ENCODE results near the gene AZI2.
A peak's percentile ranks its signal among the peaks of the same experiment; 100 is the strongest.

Gene AZI2

DNA sequence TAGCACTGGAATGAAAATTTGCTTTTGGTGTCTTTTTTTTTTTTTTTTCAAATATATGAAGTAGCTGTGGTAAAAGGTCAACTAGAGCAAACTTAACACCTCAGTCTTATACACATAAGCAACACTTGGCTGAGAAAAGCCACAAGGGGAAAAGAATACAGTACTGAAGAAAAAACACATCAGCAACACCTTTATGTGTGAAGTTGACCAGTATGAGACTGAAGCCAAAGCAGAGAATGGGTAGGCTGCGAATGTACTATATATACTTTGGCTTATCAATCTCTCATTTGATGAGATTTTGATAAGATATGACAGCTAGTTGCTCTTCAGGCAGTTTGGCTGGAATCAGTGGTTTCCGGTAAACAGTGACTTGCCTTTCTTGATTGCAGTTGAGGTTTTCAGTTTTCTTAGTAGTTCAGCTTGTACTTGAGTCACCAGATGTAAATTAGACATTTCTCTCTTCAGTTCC lies 22.1 kb downstream of the AZI2 start:
- Histone ChIP-seq H3K9me3 (ENCODE audit: severe bottlenecking) (no peaks in the 10 kb centered on the region), H3K4me3 (ENCODE audit: severe bottlenecking) (no peak overlapping the region), H3K27ac (ENCODE audit: poor library complexity, severe bottlenecking) (no peak overlapping the region), H3K4me1 (ENCODE audit: insufficient read depth, poor library complexity, severe bottlenecking) (no peaks in the 10 kb centered on the region), H3K27me3 (ENCODE audit: insufficient read depth, poor library complexity, severe bottlenecking) (no peaks in the 10 kb centered on the region), H3K36me3 (ENCODE audit: low read depth) (peaks cover 87% of the 10 kb centered on the region)
- ATAC-seq (ENCODE audit: low read depth) (no peak), DNase-seq (ENCODE audit: low spot score) (no peak)
- TF ChIP-seq, protein P1, sequence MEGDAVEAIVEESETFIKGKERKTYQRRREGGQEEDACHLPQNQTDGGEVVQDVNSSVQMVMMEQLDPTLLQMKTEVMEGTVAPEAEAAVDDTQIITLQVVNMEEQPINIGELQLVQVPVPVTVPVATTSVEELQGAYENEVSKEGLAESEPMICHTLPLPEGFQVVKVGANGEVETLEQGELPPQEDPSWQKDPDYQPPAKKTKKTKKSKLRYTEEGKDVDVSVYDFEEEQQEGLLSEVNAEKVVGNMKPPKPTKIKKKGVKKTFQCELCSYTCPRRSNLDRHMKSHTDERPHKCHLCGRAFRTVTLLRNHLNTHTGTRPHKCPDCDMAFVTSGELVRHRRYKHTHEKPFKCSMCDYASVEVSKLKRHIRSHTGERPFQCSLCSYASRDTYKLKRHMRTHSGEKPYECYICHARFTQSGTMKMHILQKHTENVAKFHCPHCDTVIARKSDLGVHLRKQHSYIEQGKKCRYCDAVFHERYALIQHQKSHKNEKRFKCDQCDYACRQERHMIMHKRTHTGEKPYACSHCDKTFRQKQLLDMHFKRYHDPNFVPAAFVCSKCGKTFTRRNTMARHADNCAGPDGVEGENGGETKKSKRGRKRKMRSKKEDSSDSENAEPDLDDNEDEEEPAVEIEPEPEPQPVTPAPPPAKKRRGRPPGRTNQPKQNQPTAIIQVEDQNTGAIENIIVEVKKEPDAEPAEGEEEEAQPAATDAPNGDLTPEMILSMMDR (IDR thresholded peaks at IDR 0.05; ENCODE audit: poor library complexity, severe bottlenecking) = no peak

DNA sequence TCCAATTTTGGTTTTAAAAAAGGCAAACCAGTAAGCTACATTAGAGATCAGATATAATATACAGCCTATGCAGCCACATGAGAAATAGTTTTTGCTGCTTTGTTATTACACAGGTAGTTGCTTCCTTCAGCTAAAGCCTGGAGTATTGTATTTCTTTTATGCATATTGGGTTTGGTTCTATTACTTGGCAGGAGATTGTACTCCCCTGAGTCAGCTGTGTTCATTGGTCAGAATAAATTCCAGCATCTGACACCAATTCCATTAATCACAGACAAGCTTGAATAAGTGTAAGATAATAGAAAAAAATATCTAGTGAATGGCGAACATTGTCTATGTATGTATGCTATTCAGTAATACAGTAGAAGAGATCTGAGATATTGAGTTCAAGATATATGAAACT lies 26.2 kb downstream of the AZI2 start:
- peaks cover 55% of the 10 kb centered on the region for H3K36me3 ChIP-seq (ENCODE audit: low read depth)
- H3K4me3 ChIP-seq (ENCODE audit: severe bottlenecking) = no peak overlapping the region
- ATAC-seq (ENCODE audit: low read depth) = peak; percentile 67
- H3K4me1 ChIP-seq (ENCODE audit: insufficient read depth, poor library complexity, severe bottlenecking) = no peaks in the 10 kb centered on the region
- H3K9me3 ChIP-seq (ENCODE audit: severe bottlenecking) = no peaks in the 10 kb centered on the region
- no peak for DNase-seq (ENCODE audit: low spot score)
- no peak overlapping the region for H3K27ac ChIP-seq (ENCODE audit: poor library complexity, severe bottlenecking)
- TF ChIP-seq, protein P1 (IDR thresholded peaks at IDR 0.05; ENCODE audit: poor library complexity, severe bottlenecking) = no peak
- H3K27me3 ChIP-seq (ENCODE audit: insufficient read depth, poor library complexity, severe bottlenecking) = no peaks in the 10 kb centered on the region

DNA sequence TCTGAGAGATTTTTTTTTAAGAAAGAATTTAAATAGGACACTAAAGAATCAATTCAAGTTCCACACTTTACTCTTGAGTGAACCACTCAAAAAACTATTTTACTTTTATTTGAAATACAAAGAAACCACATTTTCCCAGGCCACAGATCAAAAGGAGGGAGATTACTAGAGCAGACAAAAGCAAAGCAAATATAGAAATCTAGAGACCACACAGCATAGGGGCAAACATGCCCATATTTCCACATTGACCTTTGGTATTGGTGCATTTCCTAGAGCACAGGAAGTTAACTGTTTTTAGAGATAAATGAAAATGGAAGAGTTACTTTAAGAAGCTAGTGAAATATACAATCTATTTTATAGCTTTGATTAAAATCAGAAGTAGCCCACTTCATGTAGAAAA lies 27.6 kb downstream of the AZI2 start:
- peaks cover 44% of the 10 kb centered on the region for H3K36me3 ChIP-seq (ENCODE audit: low read depth)
- H3K4me3 ChIP-seq (ENCODE audit: severe bottlenecking) = no peak overlapping the region
- no peak for ATAC-seq (ENCODE audit: low read depth)
- no peaks in the 10 kb centered on the region for H3K4me1 ChIP-seq (ENCODE audit: insufficient read depth, poor library complexity, severe bottlenecking)
- H3K27ac ChIP-seq (ENCODE audit: poor library complexity, severe bottlenecking) = no peak overlapping the region
- TF ChIP-seq, protein P1 (IDR thresholded peaks at IDR 0.05; ENCODE audit: poor library complexity, severe bottlenecking) = no peak
- H3K9me3 ChIP-seq (ENCODE audit: severe bottlenecking) = no peaks in the 10 kb centered on the region
- DNase-seq (ENCODE audit: low spot score) = no peak
- no peaks in the 10 kb centered on the region for H3K27me3 ChIP-seq (ENCODE audit: insufficient read depth, poor library complexity, severe bottlenecking)

DNA sequence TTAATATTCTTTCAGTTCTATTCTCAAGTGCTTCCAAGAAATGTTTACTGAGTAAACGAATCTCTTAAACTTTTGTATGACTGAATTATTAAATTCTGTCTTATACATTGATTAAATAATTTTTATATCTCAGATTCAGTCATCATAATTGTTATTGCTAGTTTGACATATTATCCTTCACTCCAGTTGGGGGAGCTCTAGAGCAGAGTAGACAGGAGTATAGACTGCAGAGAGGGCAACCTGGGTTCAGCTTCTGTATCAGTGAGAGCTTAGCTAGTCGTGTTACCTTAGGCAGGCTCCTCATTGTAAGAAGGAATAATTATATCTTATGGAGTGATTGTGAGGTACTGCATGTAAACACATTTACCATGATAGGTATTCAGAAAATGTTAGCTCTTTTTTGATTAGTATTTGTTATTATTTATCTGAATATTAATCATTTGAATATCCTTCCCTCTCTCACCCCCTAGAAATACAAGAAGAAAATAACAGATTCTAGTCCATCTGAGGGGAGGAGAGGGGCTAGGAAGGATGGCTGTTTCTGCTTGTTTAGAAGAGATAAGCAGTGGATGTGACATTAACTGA lies 31.1 kb downstream of the AZI2 start:
- H3K27ac ChIP-seq (ENCODE audit: poor library complexity, severe bottlenecking) = no peak overlapping the region
- TF ChIP-seq, protein P1 (IDR thresholded peaks at IDR 0.05; ENCODE audit: poor library complexity, severe bottlenecking) = peak; percentile 66
- ATAC-seq (ENCODE audit: low read depth) = peak; percentile 61
- no peaks in the 10 kb centered on the region for H3K9me3 ChIP-seq (ENCODE audit: severe bottlenecking)
- no peaks in the 10 kb centered on the region for H3K27me3 ChIP-seq (ENCODE audit: insufficient read depth, poor library complexity, severe bottlenecking)
- no peaks in the 10 kb centered on the region for H3K4me1 ChIP-seq (ENCODE audit: insufficient read depth, poor library complexity, severe bottlenecking)
- peaks cover 17% of the 10 kb centered on the region for H3K36me3 ChIP-seq (ENCODE audit: low read depth)
- no peak for DNase-seq (ENCODE audit: low spot score)
- H3K4me3 ChIP-seq (ENCODE audit: severe bottlenecking) = no peak overlapping the region

DNA sequence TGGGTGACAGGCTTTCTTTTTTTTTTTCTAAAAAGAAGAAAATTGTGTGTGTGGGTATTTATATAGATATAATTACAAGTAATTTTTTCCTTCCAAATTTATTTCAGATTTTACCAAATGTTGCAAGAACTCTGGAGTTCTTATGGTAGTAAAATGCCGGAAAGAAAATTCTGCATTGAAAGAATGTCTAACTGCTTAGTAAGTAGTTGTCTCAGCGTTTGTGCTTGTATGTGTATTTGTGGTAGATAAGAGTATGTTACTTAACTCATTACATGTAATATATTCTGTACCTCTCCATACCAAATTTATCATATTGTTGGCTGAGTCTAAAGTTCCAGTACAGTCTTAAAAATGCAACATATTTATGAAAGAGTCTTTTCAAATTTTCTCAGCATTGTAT lies 32.4 kb downstream of the AZI2 start:
- H3K4me3 ChIP-seq (ENCODE audit: severe bottlenecking) = no peak overlapping the region
- ATAC-seq (ENCODE audit: low read depth) (no peak), DNase-seq (ENCODE audit: low spot score) (no peak)
- peaks cover 8% of the 10 kb centered on the region for H3K36me3 ChIP-seq (ENCODE audit: low read depth)
- H3K27me3 ChIP-seq (ENCODE audit: insufficient read depth, poor library complexity, severe bottlenecking) = no peaks in the 10 kb centered on the region
- no peaks in the 10 kb centered on the region for H3K9me3 ChIP-seq (ENCODE audit: severe bottlenecking)
- TF ChIP-seq, protein P1 (IDR thresholded peaks at IDR 0.05; ENCODE audit: poor library complexity, severe bottlenecking) = no peak
- no peaks in the 10 kb centered on the region for H3K4me1 ChIP-seq (ENCODE audit: insufficient read depth, poor library complexity, severe bottlenecking)
- H3K27ac ChIP-seq (ENCODE audit: poor library complexity, severe bottlenecking) = no peak overlapping the region
